ENCODE measurements around the gene PEX13.
"Not testable (repeated sequence)": the region's sequence is repeated elsewhere in the genome, so short reads cannot be mapped to it uniquely, and the experiment has no call there.

PEX13 gene

DNA sequence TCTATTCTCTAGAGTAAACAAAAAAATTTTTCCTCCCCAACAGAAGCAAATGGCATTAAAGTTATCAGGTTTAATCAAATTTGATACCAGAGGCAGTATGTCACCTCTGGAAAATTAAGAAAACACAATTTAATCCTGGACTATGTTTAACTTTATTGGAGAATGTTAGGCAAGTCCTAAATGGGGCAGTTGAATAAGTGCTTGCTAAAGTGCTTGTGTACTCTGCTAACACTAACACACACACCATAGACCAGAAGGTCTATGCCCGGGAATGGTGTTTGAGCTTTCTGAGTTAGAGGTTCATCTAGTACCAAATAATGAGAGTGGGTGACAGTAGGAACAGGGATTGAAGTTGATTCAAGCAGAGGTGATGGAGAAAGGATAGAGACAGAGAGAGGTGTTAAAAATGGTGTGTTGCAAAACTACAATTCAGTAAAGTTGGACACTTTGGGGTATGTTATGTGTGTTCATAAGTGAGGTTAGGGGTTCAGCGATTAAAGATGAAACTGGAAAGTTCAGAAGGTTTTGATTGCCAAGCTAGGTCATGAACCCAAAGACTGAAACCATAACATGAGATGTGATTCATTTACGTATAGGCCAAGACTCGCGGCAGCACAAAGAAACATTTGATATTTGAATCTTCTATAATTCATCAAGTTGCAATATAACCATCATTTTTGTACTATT is 40.5 kb upstream of the PEX13 start:
- no peak overlapping the region for H3K4me3 ChIP-seq (replicated peaks in 1 of 2; ENCODE audit: low read depth in 2 of 2, low read length in 2 of 2)
- DNase-seq (ENCODE audit: low read depth in 2 of 2), result no peak
- TF ChIP-seq, protein P1, sequence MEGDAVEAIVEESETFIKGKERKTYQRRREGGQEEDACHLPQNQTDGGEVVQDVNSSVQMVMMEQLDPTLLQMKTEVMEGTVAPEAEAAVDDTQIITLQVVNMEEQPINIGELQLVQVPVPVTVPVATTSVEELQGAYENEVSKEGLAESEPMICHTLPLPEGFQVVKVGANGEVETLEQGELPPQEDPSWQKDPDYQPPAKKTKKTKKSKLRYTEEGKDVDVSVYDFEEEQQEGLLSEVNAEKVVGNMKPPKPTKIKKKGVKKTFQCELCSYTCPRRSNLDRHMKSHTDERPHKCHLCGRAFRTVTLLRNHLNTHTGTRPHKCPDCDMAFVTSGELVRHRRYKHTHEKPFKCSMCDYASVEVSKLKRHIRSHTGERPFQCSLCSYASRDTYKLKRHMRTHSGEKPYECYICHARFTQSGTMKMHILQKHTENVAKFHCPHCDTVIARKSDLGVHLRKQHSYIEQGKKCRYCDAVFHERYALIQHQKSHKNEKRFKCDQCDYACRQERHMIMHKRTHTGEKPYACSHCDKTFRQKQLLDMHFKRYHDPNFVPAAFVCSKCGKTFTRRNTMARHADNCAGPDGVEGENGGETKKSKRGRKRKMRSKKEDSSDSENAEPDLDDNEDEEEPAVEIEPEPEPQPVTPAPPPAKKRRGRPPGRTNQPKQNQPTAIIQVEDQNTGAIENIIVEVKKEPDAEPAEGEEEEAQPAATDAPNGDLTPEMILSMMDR (IDR thresholded peaks at IDR 0.05; ENCODE audit: low read depth, low read length), result no peak

DNA sequence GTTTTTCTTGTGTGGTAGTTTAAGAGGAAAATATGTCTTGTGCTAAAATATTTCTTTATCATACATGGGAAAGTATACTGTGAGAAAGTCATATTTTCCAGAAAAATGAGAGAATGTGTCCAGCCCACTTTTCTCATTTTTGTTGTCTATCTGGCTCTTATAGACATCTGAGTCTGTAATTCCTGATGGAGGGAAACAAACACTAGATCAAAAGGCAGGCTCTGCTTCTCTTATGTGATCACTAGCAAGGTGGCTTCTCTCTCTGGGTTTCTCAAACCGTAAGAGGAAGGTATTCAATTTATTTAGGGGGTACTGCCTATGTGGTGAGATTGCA is 40.0 kb upstream of the PEX13 start:
- H3K4me3 ChIP-seq (replicated peaks in 1 of 2; ENCODE audit: low read depth in 2 of 2, low read length in 2 of 2), result no peak overlapping the region
- TF ChIP-seq, protein P1 (IDR thresholded peaks at IDR 0.05; ENCODE audit: low read depth, low read length), result no peak
- no peak for DNase-seq (ENCODE audit: low read depth in 2 of 2)

DNA sequence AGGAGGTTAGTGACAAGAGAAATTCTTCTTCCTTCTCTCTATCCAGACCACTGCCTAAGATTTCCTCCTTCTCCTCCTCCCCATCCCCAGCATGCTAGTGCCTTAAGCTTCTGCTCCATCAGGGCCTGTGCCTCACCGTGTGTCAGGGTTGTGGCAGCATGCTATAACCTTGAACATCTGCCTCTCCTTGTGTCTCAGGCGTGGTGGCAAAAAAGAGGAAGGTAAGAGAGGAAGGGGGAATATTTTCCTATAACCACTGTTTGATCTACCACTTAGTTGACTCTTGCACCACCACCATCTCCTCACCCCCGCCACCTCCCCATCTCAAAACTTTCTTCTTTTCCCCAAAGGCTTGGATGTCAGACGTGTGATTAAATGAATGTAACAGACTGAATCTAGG is 38.3 kb upstream of the PEX13 start:
- DNase-seq (ENCODE audit: low read depth in 2 of 2), result no peak
- TF ChIP-seq, protein P1 (IDR thresholded peaks at IDR 0.05; ENCODE audit: low read depth, low read length), result no peak
- no peak overlapping the region for H3K4me3 ChIP-seq (replicated peaks in 1 of 2; ENCODE audit: low read depth in 2 of 2, low read length in 2 of 2)

DNA sequence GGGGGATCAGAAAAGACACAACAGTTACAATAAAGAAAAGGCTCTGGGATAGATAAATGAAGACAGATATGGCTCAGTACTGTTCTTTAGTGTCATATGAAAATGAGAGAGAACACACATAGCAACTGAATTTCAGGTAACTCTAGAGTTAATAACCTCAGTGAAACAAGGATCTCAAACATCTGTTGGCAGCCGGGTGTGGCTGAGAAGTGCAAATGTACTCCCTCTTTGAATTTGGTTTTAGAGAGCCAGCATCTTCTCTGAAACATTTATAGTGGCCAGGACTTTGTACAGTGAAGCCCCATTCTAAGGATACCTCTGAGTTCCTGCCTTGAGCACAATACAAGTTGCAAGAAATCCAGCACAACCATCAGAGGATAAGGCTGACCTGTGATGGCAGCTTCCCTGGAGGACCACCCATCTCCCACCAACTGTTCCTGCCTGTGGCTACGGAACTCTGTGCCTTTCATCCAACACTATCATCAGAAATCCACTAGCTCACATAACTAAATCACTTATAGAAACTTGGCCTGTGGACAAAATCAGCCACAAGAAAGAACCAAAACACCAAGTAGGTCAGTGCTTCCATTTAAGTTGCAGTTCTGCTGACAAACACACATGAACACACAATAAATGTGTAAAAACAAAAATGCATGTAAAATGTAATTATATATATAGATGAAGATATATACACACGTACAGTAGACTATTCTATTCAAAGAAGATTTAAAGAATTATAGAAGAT is 37.3 kb upstream of the PEX13 start:
- DNase-seq (ENCODE audit: low read depth in 2 of 2), result no peak
- TF ChIP-seq, protein P1 (IDR thresholded peaks at IDR 0.05; ENCODE audit: low read depth, low read length), result no peak
- H3K4me3 ChIP-seq (replicated peaks in 1 of 2; ENCODE audit: low read depth in 2 of 2, low read length in 2 of 2), result no peak overlapping the region

- not testable (repeated sequence) for H3K4me3 ChIP-seq (replicated peaks in 1 of 2; ENCODE audit: low read depth in 2 of 2, low read length in 2 of 2); DNase-seq (ENCODE audit: low read depth in 2 of 2)
Observed at GRCh38 chr2:60982066-60982465, 35.5 kb upstream of the PEX13 start.

DNA sequence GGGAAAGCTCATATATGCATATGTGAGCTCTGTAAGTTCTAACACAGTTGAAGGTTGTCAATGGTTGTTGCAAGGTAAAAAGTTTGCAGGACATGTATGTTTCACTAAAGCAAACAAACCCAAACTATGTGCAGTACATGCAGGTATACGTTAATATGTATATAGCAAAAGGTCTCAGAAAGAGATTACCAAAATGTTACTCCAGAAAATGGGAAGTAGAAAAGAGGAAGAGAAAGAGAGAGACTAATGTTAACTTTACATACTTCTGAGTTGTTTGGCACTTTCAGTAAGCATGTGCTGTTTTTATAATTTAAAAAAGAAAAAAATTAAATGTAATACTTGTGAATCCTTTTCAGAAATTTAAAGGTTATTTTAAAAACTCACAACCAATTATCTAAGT is 32.8 kb upstream of the PEX13 start:
- DNase-seq (ENCODE audit: low read depth in 2 of 2), result no peak
- H3K4me3 ChIP-seq (replicated peaks in 1 of 2; ENCODE audit: low read depth in 2 of 2, low read length in 2 of 2), result no peak overlapping the region
- TF ChIP-seq, protein P1 (IDR thresholded peaks at IDR 0.05; ENCODE audit: low read depth, low read length), result no peak

- TF ChIP-seq, protein P1 (IDR thresholded peaks at IDR 0.05; ENCODE audit: low read depth, low read length), result no peak
- no peak for DNase-seq (ENCODE audit: low read depth in 2 of 2)
- H3K4me3 ChIP-seq (replicated peaks in 1 of 2; ENCODE audit: low read depth in 2 of 2, low read length in 2 of 2), result no peak overlapping the region
Observed at GRCh38 chr2:60987041-60987440, 30.5 kb upstream of the PEX13 start.

DNA sequence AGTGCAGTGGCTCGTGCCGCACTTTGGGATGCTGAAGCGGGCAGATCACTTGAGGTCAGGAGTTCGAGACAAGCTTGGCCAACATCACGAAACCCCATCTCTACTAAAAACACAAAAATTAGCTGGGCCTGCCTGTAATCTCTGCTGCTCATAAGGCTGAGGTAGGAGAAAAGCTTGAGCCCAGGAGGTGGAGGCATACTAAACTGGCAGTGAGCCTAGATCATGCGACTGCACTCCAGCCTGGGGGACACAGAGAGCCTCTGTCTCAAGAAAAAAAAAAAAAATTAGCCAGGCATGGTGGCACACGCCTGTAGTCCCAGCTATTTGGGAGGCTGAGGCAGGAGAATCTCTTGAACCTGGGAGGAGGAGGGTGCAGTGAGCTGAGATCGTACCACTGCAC is 29.9 kb upstream of the PEX13 start:
- H3K4me3 ChIP-seq (replicated peaks in 1 of 2; ENCODE audit: low read depth in 2 of 2, low read length in 2 of 2); DNase-seq (ENCODE audit: low read depth in 2 of 2): not testable (repeated sequence)
